ENCODE measurements around the gene PIGO. TPM values are rescaled to one million over a fixed set of nuclear protein-coding genes. Genes with fewer than 3 reads are reported as not detected.

PIGO gene
- total and polyA plus RNA-seq, 9 of the 15 experiments (the other 6 are each of a cell fraction or from before 2014, with no cell fraction given) = 5.4 to 13.7 (median 9.7) TPM

GRCh38 chr9:35142037-35142436 lies 45.6 kb upstream of the PIGO start (continued):
- TF ChIP-seq NR2C1 (IDR thresholded peaks at IDR 0.05) (no peak), NR2C1 (tag; IDR thresholded peaks at IDR 0.05) (no peak), U2AF1 (optimal IDR thresholded peaks at IDR 0.05; ENCODE audit: low read depth, low read length) (no peak), ELK3 (CRISPR knock-in tag; IDR thresholded peaks at IDR 0.05) (no peak), TSHZ1 (CRISPR knock-in tag; IDR thresholded peaks at IDR 0.05) (no peak), LCOR (CRISPR knock-in tag; IDR thresholded peaks at IDR 0.05) (no peak), TCF3 (CRISPR knock-in tag; IDR thresholded peaks at IDR 0.05) (no peak), PREB (CRISPR knock-in tag; IDR thresholded peaks at IDR 0.05) (no peak), ZNF133 (CRISPR knock-in tag; IDR thresholded peaks at IDR 0.05) (no peak), CBX3 (IDR thresholded peaks at IDR 0.05; ENCODE audit: borderline replicate concordance in 1 of 2, low read length in 2 of 2) (peak; percentile 66 to 88), XRCC4 (IDR thresholded peaks at IDR 0.05; ENCODE audit: extremely low read depth, insufficient read depth, insufficient read length) (no peak), CREB1 (IDR thresholded peaks at IDR 0.05) (no peak), CREB1 (CRISPR knock-in tag; IDR thresholded peaks at IDR 0.05) (no peak), CREB3L1 (IDR thresholded peaks at IDR 0.05; ENCODE audit: borderline replicate concordance, low read depth) (no peak), ZNF143 (CRISPR knock-in tag; IDR thresholded peaks at IDR 0.05) (no peak), TCF7L2 (IDR thresholded peaks at IDR 0.05; ENCODE audit: low read depth, low read length) (no peak), MAFF (IDR thresholded peaks at IDR 0.05; ENCODE audit: low read length) (no peak), ZNF280B (CRISPR knock-in tag; IDR thresholded peaks at IDR 0.05) (0 out of 2 replicates have a peak, but pooled peaks have one; percentile 18), DDX20 (tag; IDR thresholded peaks at IDR 0.05; ENCODE audit: low read depth) (no peak), PTTG1 (tag; IDR thresholded peaks at IDR 0.05; ENCODE audit: low read depth) (no peak), ZFP30 (CRISPR knock-in tag; IDR thresholded peaks at IDR 0.05; ENCODE audit: borderline replicate concordance) (no peak), ZNF76 (CRISPR knock-in tag; IDR thresholded peaks at IDR 0.05; ENCODE audit: borderline replicate concordance) (no peak)

Data from K562 (cell line).